ENCODE results near the gene DIAPH3.

GRCh38 chr13:60009300-60010253, 154.2 kb downstream of the DIAPH3 start:
- TF ChIP-seq CTCF (conservative IDR thresholded peaks at IDR 0.05) (no peak), ZFX (IDR thresholded peaks at IDR 0.05) (no peak)

All from C4-2B (cell line).